Ishikawa (cell line): ENCODE data around the gene ATG9B.

ENCODE experiments used
- CEBPB ChIP-seq: IDR thresholded peaks from 2 replicates; pipeline ENCODE4 v1.6.1; 2012
- CREB1 ChIP-seq: IDR thresholded peaks from 2 replicates; pipeline ENCODE4 v1.6.1; 2012; ENCODE audit warnings: low read depth
- EGR1 ChIP-seq: IDR thresholded peaks from 2 replicates; pipeline ENCODE4 v1.6.1; 2012
- EP300 ChIP-seq: IDR thresholded peaks from 2 replicates; pipeline ENCODE4 v1.6.1; 2012; ENCODE audit warnings: borderline replicate concordance
- FOXM1 ChIP-seq: IDR thresholded peaks from 2 replicates; pipeline ENCODE4 v1.6.1; 2012; ENCODE audit warnings: low read depth, borderline replicate concordance
- MAX ChIP-seq: IDR thresholded peaks from 2 replicates; pipeline ENCODE4 v1.6.1; 2012
- NFIC ChIP-seq: IDR thresholded peaks from 2 replicates; pipeline ENCODE4 v1.6.1; 2012
- RAD21 ChIP-seq: IDR thresholded peaks from 2 replicates; pipeline ENCODE4 v1.6.1; 2012; ENCODE audit warnings: low read depth
- REST ChIP-seq: IDR thresholded peaks from 2 replicates; pipeline ENCODE4 v1.6.1; 2012; ENCODE audit warnings: low read depth, mild to moderate bottlenecking
- TAF1 ChIP-seq: IDR thresholded peaks from 2 replicates; pipeline ENCODE4 v1.6.1; 2012; ENCODE audit warnings: low read depth, mild to moderate bottlenecking
- TCF12 ChIP-seq: IDR thresholded peaks from 2 replicates; pipeline ENCODE4 v1.6.1; 2012; ENCODE audit warnings: low read depth
- TEAD4 ChIP-seq: IDR thresholded peaks from 2 replicates; pipeline ENCODE4 v1.6.1; 2012
- USF1 ChIP-seq: IDR thresholded peaks from 2 replicates; pipeline ENCODE4 v1.6.1; 2012
- YY1 ChIP-seq: IDR thresholded peaks from 2 replicates; pipeline ENCODE4 v1.6.1; 2012; ENCODE audit warnings: low read depth
- ZBTB7A ChIP-seq: IDR thresholded peaks from 2 replicates; pipeline ENCODE4 v1.6.1; 2012; ENCODE audit warnings: low read depth

ATG9B gene

GRCh38 chr7:150993511-150993910 is 30.8 kb downstream of the ATG9B start:
- TF ChIP-seq YY1 (no peak), MAX (no peak), REST (no peak), ZBTB7A (no peak), CREB1 (no peak), EGR1 (no peak), EP300 (no peak), USF1 (no peak), TAF1 (no peak), CEBPB (no peak), FOXM1 (no peak), RAD21 (no peak), NFIC (no peak), TCF12 (no peak), TEAD4 (no peak)

GRCh38 chr7:150992833-150993302 is 31.4 kb downstream of the ATG9B start:
- TF ChIP-seq FOXM1 (no peak), CREB1 (no peak), YY1 (no peak), USF1 (no peak)

GRCh38 chr7:150992051-150992640 is 32.1 kb downstream of the ATG9B start:
- TF ChIP-seq FOXM1 = no peak
- no peak for TF ChIP-seq REST
- no peak for TF ChIP-seq EP300
- no peak for TF ChIP-seq CREB1
- TF ChIP-seq YY1 = no peak
- no peak for TF ChIP-seq TEAD4
- no peak for TF ChIP-seq RAD21
- no peak for TF ChIP-seq TAF1

GRCh38 chr7:150990416-150991186 is 33.7 kb downstream of the ATG9B start, which contains the start of gene NOS3:
NOS3 (plus strand) TSS chr7:150991017; CDS start chr7:150993804, 2,787 bp downstream.
- TF ChIP-seq ZBTB7A (no peak), TCF12 (0 out of 2 replicates have a peak, but pooled peaks have one; percentile 21), USF1 (peak; percentile 71), NFIC (peak; percentile 50), RAD21 (no peak), FOXM1 (no peak), EGR1 (no peak), EP300 (0 out of 2 replicates have a peak, but pooled peaks have one; percentile 12)

GRCh38 chr7:150989456-150989855 is 34.8 kb downstream of the ATG9B start:
- TF ChIP-seq EP300 (no peak), CEBPB (no peak), MAX (no peak), EGR1 (no peak), TCF12 (no peak), RAD21 (no peak), TAF1 (no peak), ZBTB7A (no peak), TEAD4 (no peak), YY1 (no peak), CREB1 (no peak), USF1 (no peak), REST (no peak), FOXM1 (no peak), NFIC (no peak)
